Suppressor macrophage treated with lipopolysaccharide for 1 hour (primary cell): ENCODE data around the gene SREBF2.
"Not testable (repeated sequence)": the region's sequence is repeated elsewhere in the genome, so short reads cannot be mapped to it uniquely, and the experiment has no call there.

Experiments
- DNase-seq, 3 donors: peaks; one replicate each; pipeline ENCODE4 v3.0.0-alpha.2; 2020 to 2022

Gene SREBF2

DNA sequence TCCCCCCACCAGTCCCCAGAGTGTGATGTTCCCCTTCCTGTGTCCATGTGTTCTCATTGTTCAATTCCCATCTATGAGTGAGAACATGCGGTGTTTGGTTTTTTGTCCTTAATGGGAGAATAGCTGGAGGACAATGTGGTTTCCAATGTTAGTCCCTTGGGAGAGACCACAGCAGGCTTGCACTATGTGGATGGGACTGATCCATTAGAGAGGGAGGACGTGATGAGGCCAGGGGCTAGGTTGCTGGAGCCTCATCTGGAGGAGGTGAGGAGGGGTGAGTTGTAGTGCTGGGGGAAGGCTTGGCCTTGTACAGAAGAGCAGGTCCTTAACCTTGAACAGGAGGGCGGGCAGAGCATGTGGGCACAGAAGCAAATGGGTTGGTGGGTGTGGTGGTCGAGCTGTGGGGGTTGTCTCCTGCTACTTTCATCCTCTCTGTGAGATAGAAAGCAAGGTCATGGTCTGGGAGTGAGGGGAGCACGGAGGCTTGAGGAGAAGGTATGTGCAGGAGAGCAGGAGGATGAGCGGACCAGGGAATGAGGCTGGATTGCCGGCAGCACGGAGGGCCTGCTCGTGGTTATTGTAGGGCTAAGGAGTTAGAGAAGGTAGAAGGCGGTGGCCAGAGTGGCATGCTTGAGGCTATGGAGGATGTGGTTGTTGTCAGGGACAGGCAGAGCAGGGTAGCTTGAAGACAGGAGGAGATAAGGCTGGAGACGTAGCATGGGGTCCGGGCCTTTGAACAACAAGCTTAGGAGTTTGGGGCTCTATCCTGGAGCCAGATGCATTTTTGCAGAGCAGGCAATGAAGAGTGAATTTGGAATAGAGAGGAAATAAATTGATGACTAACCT is 11.2 kb upstream of the SREBF2 start:
- DNase-seq: no peak

DNA sequence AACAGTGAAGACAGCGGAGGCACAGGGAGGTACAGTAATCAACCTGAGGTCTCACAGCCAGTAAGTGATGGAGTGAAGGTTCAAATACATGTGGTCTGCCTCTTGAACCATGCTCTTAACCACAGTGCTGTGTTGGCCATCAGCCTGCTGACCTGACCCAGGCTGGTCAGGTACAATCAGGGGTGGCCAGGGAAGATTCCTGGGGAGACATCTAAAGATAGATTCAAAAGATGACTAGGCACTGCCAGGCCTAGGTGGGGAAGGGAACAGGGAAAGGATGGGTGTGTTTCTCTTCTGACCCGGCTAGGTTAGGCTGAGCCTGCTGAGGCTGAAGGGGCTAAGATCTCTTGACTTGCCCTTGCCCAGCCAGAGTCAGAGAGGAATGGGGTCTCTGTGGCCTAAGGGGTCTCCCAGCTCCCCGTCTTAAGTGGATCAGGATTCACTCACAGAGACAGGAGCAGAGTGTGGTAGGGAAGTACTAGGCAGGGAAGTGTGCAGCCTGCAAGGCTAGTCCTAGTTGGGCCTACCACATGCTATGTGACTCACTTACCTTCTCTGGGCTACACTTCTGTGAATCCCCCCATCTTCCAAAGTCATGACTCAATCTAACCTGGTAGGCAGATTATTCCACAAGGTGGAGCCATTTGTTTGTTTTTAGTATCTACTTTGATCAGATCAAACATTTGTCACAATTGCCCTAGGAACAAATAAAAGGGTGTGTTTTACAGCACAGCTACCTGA is 10.4 kb upstream of the SREBF2 start:
- DNase-seq: peak; percentile 75 to 87 (median 83)

DNA sequence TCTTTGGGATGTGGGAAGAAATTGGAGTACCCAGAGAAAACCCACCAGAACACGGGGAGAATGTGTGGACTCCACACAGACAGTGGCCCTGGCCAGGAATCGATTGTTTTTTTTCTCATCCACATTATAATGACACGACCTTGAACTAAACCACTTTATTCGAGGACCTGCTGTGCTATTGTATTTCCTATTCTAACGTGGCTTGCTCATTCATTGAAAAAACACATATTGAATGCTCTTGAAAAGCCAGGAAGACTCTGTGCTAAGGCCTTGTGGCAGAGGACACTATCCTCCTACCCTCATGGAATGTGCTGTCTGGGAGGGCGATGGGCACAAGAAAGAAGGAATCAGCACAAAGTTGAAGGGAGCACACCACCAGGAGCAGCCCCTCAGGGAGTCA is 9.1 kb upstream of the SREBF2 start:
- no peak for DNase-seq

DNA sequence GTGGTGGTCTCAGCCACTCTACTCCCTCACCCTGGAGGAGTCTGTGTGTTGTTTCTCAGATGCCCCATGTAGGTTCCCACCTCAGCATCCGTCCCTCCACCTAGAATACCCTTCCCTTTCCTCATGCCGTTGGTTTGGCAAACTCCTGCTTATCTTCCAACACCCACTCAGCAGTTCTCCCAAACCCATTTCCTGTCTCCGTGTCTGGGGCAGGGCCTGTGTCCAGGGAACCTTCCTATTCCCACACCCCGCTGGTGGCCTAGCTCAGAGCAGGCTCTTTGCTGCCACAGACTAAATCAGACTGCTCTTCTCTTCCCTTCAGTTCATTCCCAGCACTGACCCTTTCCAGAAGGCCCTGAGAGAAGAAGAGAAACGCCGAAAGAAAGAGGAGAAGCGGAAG is 7.5 kb upstream of the SREBF2 start:
- DNase-seq: no peak

DNA sequence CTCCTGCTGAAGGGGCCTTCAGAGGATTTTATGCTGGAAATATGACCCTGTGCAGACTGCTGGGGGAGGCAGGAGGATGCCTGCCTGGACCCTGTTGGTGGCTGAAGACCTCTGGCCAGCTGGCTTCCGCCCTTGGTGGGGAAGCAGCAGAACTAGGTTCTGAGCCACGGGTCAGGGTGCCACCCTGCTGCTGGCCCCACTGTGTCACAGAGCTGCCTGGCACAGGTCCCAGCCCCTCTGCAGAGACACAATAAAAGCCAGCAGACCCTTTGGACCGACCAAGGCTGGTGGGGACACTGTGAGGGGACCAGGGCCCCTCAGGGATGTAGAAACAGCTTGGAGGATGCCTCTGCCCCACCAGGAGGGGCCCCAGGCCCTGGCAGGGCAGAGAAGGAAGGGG is 6.9 kb upstream of the SREBF2 start:
- DNase-seq: no peak

DNA sequence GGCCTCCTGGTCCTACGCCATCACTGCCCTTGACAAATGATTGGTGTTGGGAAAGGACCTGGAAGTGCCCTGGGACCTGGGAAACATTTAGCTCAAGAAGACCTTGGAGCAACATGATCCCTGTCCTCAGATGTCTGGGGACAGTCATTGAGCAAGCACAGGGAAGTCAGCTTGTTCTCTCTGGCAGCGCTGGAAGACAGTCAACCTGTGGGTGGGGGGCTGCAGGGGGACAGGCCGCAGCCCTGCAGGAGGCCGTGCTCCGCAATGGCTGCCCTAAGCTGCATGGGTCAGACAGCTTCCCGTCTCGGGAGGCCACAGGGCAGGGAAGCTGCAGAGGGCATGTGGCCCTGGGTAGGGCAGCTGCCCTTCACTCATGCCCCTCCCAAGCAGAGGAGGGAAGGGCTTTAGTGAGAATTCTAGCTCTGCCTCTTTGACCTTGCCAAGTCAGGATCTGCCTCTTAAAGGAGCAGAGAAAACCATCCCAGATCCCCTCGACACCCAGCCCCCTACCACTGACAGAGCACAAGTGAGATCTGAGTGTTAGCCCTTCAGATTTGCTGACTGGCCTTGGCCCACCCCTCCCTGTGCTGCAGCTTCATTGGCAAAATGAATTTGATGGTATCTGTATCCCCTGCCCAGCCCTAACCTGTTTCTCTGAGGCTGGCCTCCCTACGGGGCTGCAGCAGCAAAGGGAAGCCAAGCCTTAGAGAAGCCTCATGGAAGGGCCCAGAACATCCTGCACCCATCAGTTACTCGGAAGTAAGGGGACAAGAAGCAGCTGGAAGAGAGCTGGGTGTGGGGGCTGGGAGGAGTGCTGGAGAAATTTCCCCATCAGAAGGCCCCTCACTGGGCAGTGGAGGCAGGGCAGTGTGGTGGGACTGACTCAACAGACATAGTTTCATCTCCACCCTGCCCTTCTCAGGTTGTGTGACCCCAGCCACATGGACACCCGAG is 6.2 kb upstream of the SREBF2 start:
- DNase-seq: no peak

DNA sequence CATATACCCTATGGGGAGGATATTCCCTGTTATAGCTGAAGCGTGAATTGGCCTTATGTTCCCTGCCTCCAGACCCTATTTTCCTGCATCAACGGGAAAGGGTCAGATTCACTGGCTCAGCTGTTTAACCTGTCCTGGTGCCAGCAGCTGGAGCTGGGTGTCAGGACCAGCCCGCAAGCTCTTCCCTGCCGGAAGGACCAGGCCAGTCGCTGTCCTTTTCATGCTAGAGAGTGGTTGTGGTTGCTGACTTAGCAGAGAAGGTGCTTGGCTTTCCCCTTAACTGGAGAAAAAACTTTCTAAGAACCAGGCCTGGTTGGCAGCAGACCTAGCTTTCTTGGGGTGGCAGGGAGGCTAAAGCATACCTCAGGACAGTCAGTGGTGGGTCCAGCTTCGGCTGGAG is 5.2 kb upstream of the SREBF2 start:
- no peak for DNase-seq

DNA sequence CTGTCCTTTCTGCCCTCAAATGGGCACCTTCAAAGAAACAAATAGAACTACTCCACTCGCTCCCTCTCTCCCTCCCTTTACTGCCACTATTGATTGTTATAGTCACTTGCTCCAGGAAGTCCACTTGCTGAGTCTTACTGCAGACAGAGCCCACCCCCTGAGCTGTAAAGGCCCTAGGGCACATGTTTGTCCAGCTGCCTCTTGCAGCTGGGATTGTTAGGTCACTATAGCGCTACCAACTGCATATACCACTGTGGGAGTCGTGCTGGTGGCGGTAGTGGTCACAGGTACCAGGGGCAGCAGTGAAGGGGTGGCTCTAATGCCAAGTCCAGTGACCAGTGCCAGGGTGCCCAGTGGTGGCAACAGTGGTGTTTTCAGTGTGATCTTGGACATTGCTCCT is 4.4 kb upstream of the SREBF2 start:
- no peak for DNase-seq

DNA sequence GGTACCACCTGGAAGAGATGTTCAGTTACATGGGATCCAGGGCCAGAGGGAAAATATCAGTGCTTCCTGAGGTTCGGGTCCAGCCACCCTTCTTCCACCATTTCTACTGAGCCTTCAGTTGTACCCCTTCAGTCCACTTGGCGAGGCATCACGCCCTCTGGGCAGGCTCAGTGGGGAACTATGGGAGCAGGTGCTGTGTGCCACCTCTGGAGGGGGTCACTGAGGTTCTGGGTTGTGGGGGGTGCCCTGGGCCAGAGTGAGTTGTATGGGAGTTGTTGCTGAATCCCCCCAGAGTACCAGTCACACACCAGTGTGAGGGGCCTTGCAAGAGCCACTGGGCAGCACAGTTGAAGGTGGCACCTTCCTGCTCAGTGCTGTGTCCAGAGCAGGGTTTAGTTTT is 2.7 kb upstream of the SREBF2 start:
- no peak for DNase-seq

DNA sequence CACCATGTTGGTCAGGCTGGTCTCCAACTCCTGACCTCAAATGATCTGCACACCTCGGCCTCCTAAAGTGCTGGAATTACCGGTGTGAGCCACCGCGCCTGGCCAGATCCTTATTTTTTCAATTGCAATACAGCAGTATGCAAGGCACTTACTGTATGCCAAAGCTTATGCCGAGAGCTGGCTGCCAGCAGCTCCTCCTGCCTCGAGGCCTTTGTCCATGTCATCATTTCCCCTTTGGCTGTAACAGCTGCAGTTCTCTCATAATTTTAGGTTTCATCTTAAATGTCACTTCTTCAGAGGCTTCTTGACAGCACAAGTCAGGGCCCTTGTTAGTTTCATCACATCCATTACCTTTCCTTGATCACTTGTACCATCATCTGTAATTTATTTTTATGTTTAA is 1.5 kb upstream of the SREBF2 start:
- peak; percentile 67 to 78 (median 67) for DNase-seq

DNA sequence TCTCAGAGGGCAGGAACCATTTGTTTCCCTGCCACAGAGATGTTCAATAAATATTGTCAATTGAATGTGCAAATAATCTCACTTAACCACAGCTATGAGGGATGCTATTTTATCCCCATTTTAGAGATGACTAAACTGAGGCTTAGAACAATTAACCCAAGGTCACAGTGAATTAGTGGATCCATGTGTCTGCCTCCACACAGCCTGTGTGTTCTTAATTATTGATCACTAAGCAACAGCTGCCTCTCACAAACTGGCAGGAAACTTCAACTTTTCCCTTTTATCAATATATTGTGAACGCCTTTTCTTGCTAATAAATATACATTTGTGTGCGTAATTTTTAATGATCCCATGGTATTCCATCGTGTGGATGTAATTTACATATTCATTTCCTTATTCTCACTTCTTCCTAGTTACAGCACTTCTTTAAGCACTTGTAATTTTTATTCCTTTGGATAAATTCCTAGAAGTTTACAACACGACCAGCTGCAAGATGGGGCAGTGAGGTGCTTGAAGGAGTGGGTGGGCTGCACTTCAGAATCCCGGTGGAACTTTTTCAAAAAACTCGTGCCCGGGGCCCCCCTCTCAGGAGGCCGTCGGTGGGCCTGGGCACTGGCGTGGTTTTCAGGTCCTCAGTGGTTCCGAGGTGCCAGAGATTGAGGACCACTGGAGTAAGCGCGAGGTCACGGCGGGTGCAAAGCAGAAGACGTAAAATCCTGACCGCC is 915 bp upstream of the SREBF2 start:
- peak in 2 of 3 donors; percentile 20 to 21 for DNase-seq

DNA sequence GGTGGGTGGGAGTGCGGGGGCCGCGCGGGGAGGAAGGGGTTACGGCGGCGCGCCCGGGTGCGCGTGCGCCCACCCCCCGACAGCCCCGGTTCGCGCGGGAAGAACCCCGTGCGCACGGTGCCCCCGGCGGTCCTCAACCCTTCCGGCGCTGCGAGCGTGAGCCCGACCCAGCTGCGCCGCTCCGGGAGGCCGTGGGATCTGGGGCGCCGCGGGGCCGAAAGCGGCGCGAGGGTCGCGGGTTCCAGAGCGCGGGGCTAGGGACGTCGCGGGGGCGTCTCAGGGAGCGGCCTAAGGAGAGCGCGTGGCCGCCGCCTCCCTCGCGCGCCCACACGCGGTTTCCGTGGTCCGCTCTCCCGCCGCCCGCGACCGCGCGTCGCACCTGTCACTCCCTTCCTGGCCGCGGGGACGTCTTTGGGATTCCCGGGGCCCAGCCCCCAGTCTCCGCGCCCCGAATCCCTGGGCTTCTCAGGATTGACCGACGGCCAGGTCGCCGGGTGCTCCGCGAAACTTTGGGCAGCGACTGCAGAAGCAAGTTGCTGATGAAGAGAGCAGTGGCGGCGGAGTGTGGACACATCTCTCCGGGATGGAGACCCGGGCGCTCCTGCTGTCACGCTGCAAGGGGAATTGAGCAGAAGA is 582 bp downstream of the SREBF2 start:
- DNase-seq: peak; percentile 38 to 76 (median 56)

DNA sequence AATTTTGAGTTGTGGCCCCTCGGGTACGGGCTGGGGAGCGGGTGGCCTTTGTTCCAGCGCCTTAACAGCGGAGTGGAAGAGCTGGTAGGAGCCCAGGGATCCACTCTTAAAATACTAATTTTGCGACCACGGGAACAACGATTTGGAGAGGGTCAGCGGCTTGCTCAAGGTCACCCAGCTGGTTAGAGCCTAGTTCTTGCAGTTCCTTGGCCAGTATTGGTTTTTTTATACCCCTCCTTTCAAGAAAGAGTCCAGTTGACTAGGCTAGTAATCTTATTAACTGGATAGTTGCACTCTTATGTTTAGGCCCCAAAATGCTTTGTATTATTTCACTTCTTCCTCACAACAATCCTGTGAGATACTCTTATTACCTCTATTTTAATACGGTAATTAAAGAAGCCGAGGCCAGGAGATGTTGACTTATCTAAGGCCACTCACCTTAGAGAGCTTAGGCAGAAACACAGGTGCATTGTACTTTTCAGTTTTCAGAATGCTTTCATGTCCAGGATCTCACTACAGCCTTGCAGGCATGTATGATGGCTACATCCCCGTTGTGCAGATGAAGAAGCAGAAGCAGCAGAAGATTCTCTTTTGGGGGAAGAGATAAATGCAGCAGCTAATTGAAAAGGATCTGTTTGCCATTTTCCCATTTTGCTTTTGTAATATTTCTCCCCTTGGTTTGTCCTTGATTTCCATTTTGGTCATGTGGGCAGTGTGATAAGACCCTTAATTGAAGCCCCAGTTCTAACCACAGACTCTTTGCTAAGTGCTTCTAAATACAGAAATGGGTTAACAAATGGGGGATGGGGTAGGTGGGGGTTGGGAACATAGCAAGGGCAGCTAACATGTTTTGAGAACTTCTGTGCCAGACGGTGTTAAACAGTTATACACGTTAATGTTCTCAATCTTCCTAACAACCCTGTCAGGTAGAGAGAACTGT is 1.4 kb downstream of the SREBF2 start:
- DNase-seq: peak in 1 of 3 donors; percentile 20

DNA sequence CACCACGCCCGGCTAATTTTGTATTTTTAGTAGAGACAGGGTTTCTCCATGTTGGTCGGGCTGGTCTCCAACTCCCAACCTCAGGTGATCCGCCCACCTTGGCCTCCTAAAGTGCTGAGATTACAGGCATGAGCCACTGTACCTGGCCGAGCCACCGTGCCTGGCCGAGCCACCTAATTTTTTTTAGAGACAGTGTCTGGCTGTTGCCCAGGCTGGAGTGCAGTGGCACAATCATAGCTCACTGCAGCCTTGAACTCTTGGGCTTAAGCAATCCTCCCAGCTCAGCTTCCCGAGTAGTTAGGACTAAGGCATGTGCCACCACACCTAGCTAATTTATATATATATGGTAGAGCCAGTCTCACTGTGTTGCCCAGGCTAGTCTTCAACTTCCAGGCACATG is 2.6 kb downstream of the SREBF2 start:
- DNase-seq: not testable (repeated sequence)

DNA sequence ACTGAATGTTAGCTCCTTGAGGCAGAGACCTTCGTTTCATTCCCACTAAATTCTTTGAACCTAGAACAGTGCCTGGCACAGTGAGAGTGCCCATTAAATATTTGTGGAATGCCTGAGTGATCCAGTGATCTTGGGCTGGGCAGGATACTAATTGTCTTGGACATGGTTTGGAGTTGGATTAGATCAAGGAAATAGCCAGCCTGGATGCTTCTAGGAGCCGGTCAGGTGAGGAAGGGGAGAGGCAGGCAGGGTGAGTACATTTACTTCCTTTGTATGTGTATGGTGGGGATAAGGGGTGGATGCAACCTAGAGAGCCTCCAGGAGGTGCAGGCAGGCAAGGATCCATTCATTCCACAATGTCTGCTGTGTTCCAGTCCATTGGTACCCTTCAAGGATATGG is 3.6 kb downstream of the SREBF2 start:
- DNase-seq: no peak

DNA sequence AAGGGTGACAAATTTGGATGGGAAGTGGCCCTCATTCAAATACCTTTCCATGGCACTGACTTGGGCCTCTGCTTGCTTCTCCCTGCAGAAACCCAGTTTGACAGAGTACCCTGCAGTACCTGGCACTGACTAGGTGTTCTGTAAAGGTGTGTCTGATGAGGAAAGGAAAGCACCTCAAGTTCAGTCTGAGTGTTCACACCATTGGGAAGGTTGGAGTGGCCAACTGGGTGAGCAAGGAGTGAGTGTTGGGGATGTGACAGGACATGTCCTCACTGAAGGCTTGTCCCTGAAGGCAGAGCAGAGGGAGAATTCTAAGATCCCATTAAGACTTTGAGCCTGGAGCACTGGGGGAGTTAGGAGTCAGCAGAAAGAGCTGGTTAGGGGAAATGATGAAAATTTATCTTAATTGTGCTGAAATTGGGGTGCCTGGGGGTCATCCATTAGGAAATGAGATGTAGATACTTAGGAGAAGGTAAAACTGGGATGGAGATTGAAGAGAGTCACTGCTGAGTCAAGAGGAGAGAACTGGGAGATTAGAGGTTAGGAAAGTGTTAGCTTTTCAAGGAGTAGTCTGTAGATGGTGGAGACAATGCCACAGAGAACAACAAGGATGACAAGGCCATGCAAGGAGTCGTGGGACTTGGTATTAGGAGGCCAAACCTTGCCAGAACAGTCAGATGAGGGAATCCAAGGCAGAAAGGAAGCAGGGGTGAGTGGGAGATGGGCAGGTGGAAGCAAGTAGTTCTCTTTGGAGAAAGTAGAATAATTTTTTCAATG is 6.1 kb downstream of the SREBF2 start:
- DNase-seq: no peak

DNA sequence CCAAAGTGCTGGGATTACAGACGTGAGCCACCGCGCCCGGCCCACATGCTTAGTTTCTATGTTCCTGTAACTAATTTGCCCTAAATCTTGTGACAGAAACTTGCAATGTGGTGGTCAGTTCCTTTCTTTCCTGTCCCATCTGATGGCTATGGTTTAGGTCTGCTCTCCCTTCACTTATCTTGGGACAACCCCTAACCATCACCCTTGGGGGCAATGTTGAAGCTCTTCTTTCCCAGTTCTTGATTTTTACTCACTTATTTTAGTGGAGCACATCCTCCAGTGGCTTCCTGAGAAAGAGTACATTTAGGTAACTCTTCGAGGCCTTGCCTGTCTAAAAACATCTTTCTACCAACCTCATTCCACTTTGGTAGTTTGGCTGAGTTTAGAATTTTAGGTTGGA is 7.3 kb downstream of the SREBF2 start:
- no peak for DNase-seq

DNA sequence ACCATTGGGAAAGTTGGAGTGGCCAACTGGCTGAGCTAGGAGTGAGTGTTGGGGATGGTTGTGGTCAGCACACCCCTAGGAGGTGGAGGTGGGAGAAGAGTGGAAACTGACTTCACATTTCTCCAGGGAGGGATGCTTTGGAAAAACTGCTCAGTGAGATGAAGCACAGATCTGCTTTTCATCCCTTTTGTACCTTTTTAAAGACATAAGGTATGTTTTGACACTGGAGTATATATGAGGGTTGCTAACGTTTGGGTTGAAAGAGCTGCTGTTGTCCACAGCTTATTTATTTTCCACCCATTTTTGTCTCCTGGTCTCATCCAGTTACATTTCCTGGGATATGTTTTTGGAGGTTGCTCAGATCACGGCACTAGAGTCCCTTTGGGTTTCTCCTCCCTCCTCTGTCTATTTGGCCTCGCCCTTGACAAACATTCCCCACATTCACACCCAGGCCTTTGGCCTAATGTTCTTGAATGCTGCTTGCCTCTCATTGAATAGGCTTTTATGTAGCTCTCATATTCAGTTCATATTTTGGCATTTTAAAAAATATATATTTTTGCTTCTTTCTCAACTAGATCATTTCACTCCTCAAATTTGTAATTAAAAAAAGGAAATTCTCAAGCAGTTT is 8.3 kb downstream of the SREBF2 start:
- no peak for DNase-seq
